GM06990 (cell line): ENCODE measurements around the gene LRRC36.

Source experiments
- DNase-seq: peaks from one replicate; pipeline ENCODE4 v3.0.0-alpha.2; 2011; ENCODE audit not compliant: insufficient read length; ENCODE audit errors: extremely low read depth
- H3K27me3 ChIP-seq: replicated peaks from 2 replicates; pipeline ENCODE4 v1.6.0; 2011; ENCODE audit warnings: low read length; ENCODE audit not compliant: control insufficient read depth, insufficient read depth
- H3K36me3 ChIP-seq: 2 replicates; pipeline ENCODE4 v1.5.1; 2011; ENCODE audit warnings: low read length; ENCODE audit not compliant: control insufficient read depth, insufficient read depth
- H3K4me3 ChIP-seq: replicated peaks from 2 replicates; pipeline ENCODE4 v1.5.1; 2011; ENCODE audit warnings: low read depth, mild to moderate bottlenecking, control low read depth, low read length
- TF ChIP-seq, protein P1 (sequence below): IDR thresholded peaks from 2 replicates; pipeline ENCODE4 v1.5.1; 2011; ENCODE audit warnings: low read length, control low read depth, mild to moderate bottlenecking, inconsistent platforms; ENCODE audit not compliant: insufficient read depth, poor library complexity, severe bottlenecking

Gene LRRC36

DNA sequence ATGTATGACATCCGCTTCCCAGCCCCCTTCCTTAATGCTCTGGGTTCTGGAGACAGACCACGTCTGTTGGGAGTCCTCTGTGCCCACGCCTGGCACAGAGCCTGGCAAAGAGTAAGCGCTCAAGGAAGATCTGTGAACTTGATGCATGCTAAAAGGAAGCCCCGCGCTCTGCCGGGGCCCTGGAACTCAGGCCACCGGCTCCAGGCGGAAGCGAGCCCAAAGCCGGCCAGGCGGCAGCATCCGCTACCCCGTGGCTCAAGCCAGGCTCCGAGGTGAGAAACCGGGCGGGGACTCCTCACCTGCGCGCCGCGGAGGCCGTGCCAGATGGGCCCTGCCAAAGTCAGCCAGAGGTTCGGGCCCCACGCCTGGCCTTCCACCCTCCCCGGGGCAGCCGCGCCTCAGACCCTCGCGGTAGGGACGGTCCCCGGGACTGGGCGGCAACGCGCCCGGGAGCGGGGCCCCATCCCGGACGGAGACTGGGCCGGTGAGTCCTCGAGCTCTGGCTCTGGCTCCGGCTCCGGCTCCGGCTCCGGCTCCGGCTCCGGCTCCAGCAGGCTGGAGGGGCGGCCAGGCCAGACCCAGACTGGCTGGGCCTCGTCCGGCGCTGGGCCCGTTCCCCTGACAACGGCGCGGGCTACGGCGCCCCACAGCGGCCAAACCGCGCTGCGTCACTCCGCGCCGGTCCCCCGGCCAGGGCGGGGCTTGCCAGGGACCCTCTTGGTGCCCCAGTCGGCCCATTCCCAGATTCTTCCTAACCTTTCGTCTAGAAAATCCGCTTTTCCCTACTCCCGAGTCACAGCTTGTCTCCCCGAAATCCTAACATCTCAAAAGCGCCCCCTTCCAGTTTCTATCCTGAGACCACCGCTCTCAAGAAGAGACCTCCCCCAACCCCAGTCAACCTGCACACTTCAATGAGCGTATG is 89.5 kb downstream of the LRRC36 start, which contains the start of gene ZDHHC1:
Gene ZDHHC1 (minus strand): TSS at position 606 of the 922 bp plus-strand sequence. CDS start 8,702 bp downstream, outside the sequence.
- TF ChIP-seq, protein P1, sequence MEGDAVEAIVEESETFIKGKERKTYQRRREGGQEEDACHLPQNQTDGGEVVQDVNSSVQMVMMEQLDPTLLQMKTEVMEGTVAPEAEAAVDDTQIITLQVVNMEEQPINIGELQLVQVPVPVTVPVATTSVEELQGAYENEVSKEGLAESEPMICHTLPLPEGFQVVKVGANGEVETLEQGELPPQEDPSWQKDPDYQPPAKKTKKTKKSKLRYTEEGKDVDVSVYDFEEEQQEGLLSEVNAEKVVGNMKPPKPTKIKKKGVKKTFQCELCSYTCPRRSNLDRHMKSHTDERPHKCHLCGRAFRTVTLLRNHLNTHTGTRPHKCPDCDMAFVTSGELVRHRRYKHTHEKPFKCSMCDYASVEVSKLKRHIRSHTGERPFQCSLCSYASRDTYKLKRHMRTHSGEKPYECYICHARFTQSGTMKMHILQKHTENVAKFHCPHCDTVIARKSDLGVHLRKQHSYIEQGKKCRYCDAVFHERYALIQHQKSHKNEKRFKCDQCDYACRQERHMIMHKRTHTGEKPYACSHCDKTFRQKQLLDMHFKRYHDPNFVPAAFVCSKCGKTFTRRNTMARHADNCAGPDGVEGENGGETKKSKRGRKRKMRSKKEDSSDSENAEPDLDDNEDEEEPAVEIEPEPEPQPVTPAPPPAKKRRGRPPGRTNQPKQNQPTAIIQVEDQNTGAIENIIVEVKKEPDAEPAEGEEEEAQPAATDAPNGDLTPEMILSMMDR = peak; percentile 46
- peak within 1 kb of the TSS; percentile 70 for H3K4me3 ChIP-seq
- no peaks in the 10 kb centered on the region for H3K36me3 ChIP-seq
- no peaks in the 10 kb centered on the region; the same call in 1 of the 2 replicates for H3K27me3 ChIP-seq
- peak; percentile 73 for DNase-seq

GRCh38 chr16:67417333-67418061 is 90.9 kb downstream of the LRRC36 start:
- Histone ChIP-seq H3K27me3 (no peaks in the 10 kb centered on the region; the same call in none of the 2 replicates), H3K36me3 (no peaks in the 10 kb centered on the region), H3K4me3 (no peak overlapping the region)
- DNase-seq = no peak
- TF ChIP-seq, protein P1 = no peak

GRCh38 chr16:67419502-67419901 is 92.9 kb downstream of the LRRC36 start:
- H3K4me3 ChIP-seq = no peak overlapping the region
- no peaks in the 10 kb centered on the region for H3K36me3 ChIP-seq
- H3K27me3 ChIP-seq = no peaks in the 10 kb centered on the region; the same call in none of the 2 replicates
- TF ChIP-seq, protein P1 = no peak
- no peak for DNase-seq

GRCh38 chr16:67419931-67420330 is 93.3 kb downstream of the LRRC36 start:
- no peak for DNase-seq
- no peaks in the 10 kb centered on the region; the same call in none of the 2 replicates for H3K27me3 ChIP-seq
- TF ChIP-seq, protein P1 = no peak

DNA sequence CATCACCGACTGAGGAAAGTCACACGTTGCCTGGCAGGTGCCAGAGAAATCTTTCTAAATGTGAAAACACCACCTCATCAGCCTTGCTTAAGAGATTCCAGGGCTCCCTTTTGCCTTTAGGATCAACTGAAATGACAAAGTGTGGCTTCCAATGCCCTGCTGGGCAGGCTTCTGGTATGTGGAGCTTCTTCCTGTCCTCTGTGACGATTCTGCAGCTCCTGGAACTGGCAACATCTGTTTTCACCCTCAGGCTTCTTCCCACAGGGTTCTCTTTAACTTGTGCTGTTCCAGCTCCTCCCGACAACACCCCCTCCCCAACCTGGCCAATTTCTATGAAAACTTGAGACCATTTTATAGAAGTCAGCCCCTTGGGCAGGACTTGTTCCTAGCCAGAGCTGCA is 94.4 kb downstream of the LRRC36 start:
- Histone ChIP-seq H3K27me3 (no peaks in the 10 kb centered on the region; the same call in none of the 2 replicates), H3K36me3 (no peaks in the 10 kb centered on the region), H3K4me3 (no peak overlapping the region)
- no peak for DNase-seq
- TF ChIP-seq, protein P1 = no peak

More at GRCh38 chr16:67419931-67420330, 93.3 kb downstream of the LRRC36 start:
- Histone ChIP-seq H3K4me3 (no peak overlapping the region), H3K36me3 (no peaks in the 10 kb centered on the region)
